PC-9 (cell line): Measurements from ENCODE around the gene GABRB1. TPM values are rescaled to one million over a fixed set of nuclear protein-coding genes. Genes with fewer than 3 reads are reported as not detected.

Experiments
- BruUV-seq: library from RNA; stranded (reverse); fragments of 400-500 nt; replicated peaks from 2 replicates; lab custom pipeline; 2021; lab: Mats Ljungman, UMichigan
- CTCF ChIA-PET: fragments of 300-600 bp; sonication (Branson Sonifier 250); formaldehyde crosslinking; loops from one replicate; lab custom pipeline; 2022; ENCODE audit warnings: antibody characterized with exemption; lab: Charles Lee
- POLR2A ChIA-PET: fragments of 300-600 bp; sonication (Branson Sonifier 250); formaldehyde crosslinking; loops from one replicate; lab custom pipeline; 2022; ENCODE audit warnings: antibody characterized with exemption; ENCODE audit not compliant: unreplicated experiment; lab: Charles Lee
- DNase-seq, 2 experiments: peaks; one replicate each; pipeline versions ENCODE4 v3.0.0 to v3.0.0-alpha.2; 2015 to 2022; ENCODE audit warnings: mixed read lengths in 1 of 2
- H2AFZ ChIP-seq: fragments of 200-600 bp; sonication (generic); 2 replicates; pipeline ENCODE4 v1.8.1; 2017; ENCODE audit warnings: antibody characterized with exemption
- H3F3A ChIP-seq: fragments of 200-600 bp; sonication (generic); 2 replicates; pipeline ENCODE4 v1.8.1; 2017; ENCODE audit warnings: antibody characterized with exemption, mild to moderate bottlenecking, low read depth; ENCODE audit not compliant: insufficient read depth
- H3K27ac ChIP-seq: fragments of 200-600 bp; sonication (generic); 2 replicates; pipeline ENCODE4 v1.6.1; 2016; ENCODE audit warnings: mixed run types
- H3K27me3 ChIP-seq: fragments of 200-600 bp; sonication (generic); 2 replicates; pipeline ENCODE4 v1.6.1; 2016; ENCODE audit warnings: low read depth, mixed run types; ENCODE audit not compliant: insufficient read depth
- H3K36me3 ChIP-seq: fragments of 200-600 bp; sonication (generic); 2 replicates; pipeline ENCODE4 v1.6.1; 2016; ENCODE audit warnings: low read depth, mixed run types
- H3K4me1 ChIP-seq: fragments of 200-600 bp; sonication (generic); replicated peaks from 2 replicates; pipeline ENCODE4 v1.6.1; 2016; ENCODE audit warnings: mixed run types; ENCODE audit not compliant: insufficient read depth
- H3K4me2 ChIP-seq: fragments of 200-600 bp; sonication (generic); 2 replicates; pipeline ENCODE4 v1.6.1; 2017; ENCODE audit warnings: mixed run types
- H3K4me3 ChIP-seq: fragments of 200-600 bp; sonication (generic); 2 replicates; pipeline ENCODE4 v1.6.1; 2016; ENCODE audit warnings: mixed run types
- H3K79me2 ChIP-seq: fragments of 200-600 bp; sonication (generic); 2 replicates; pipeline ENCODE4 v1.6.1; 2017; ENCODE audit warnings: low read depth, mixed run types
- H3K9me2 ChIP-seq: fragments of 200-600 bp; sonication (generic); 2 replicates; pipeline ENCODE4 v1.8.1; 2017; ENCODE audit warnings: mild to moderate bottlenecking; ENCODE audit not compliant: insufficient read depth
- H3K9me3 ChIP-seq: fragments of 200-600 bp; sonication (generic); 2 replicates; pipeline ENCODE4 v1.8.1; 2016; ENCODE audit warnings: low read depth; ENCODE audit not compliant: insufficient read depth
- H4K20me1 ChIP-seq: fragments of 200-600 bp; sonication (generic); 2 replicates; pipeline ENCODE4 v1.8.1; 2017; ENCODE audit not compliant: insufficient read depth
- EZH2 ChIP-seq: fragments of 200-600 bp; sonication (generic); IDR thresholded peaks from 2 replicates; pipeline ENCODE4 v1.8.0; 2017; ENCODE audit warnings: antibody characterized with exemption, low read depth
- intact Hi-C: fragments of 100-400 bp; cut with micrococcal nuclease; formaldehyde crosslinking; loops from one replicate; pipeline ENCODE4 v1.10.0; 2022; ENCODE audit not compliant: unreplicated experiment
- total RNA-seq: library from RNA; stranded (reverse); gene quantifications from 2 replicates; pipeline ENCODE4 v1.2.3, GENCODE V29; 2021
- TF ChIP-seq, protein P1 (sequence below): fragments of 200-600 bp; sonication (generic); conservative IDR thresholded peaks from 2 replicates; pipeline ENCODE4 v1.6.1; 2017; ENCODE audit warnings: mixed run types, antibody characterized with exemption, mild to moderate bottlenecking, moderate library complexity

GABRB1 gene
- total RNA-seq, 1 experiment from 2014 or later, result not detected

DNA sequence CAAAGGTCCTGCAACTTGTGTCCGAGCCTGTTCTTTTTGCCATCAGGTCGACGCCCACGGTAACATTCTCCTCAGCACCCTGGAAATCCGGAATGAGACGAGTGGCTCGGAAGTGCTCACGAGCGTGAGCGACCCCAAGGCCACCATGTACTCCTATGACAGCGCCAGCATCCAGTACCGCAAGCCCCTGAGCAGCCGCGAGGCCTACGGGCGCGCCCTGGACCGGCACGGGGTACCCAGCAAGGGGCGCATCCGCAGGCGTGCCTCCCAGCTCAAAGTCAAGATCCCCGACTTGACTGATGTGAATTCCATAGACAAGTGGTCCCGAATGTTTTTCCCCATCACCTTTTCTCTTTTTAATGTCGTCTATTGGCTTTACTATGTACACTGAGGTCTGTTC is 394.3 kb downstream of the GABRB1 start:
- Histone ChIP-seq H3K36me3 (no peaks in the 10 kb centered on the region), H3K9me2 (no peaks in the 10 kb centered on the region; the same call in 1 of the 2 replicates), H4K20me1 (0 out of 2 replicates have a peak, but pooled peaks cover 4% of the 10 kb centered on the region), H2AFZ (no peak overlapping the region), H3K4me1 (no peaks in the 10 kb centered on the region), H3F3A (no peaks in the 10 kb centered on the region), H3K9me3 (no peaks in the 10 kb centered on the region; the same call in 1 of the 2 replicates), H3K27me3 (no peaks in the 10 kb centered on the region), H3K79me2 (no peaks in the 10 kb centered on the region), H3K4me2 (no peak overlapping the region), H3K27ac (no peak overlapping the region), H3K4me3 (no peak overlapping the region)
- no peak for DNase-seq
- intact Hi-C loops, result no loop called here
- TF ChIP-seq EZH2, result no peak
- TF ChIP-seq, protein P1, sequence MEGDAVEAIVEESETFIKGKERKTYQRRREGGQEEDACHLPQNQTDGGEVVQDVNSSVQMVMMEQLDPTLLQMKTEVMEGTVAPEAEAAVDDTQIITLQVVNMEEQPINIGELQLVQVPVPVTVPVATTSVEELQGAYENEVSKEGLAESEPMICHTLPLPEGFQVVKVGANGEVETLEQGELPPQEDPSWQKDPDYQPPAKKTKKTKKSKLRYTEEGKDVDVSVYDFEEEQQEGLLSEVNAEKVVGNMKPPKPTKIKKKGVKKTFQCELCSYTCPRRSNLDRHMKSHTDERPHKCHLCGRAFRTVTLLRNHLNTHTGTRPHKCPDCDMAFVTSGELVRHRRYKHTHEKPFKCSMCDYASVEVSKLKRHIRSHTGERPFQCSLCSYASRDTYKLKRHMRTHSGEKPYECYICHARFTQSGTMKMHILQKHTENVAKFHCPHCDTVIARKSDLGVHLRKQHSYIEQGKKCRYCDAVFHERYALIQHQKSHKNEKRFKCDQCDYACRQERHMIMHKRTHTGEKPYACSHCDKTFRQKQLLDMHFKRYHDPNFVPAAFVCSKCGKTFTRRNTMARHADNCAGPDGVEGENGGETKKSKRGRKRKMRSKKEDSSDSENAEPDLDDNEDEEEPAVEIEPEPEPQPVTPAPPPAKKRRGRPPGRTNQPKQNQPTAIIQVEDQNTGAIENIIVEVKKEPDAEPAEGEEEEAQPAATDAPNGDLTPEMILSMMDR, result no peak
- BruUV-seq, result no TSS peak
- POLR2A ChIA-PET, result no interaction called here
- CTCF ChIA-PET, result no interaction called here

DNA sequence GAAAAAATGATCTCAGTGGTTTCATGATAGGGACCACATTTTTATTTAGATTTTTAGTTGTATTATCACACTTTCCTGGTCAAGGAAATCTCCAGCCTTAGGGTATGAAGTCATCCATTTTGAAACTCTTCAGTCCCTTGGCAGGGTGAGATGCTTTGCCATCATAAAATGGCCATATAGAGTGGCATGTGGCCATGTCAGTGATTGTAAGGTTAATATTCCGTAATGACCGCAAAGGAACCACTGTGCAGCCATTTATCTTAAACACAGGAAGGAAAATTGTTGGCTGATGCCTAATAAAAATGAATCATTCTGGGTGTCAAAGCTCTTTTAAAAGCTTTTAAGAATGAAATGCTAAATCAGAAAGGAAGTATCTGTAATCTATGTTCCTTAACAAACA is 396.6 kb downstream of the GABRB1 start:
- Histone ChIP-seq H4K20me1 (0 out of 2 replicates have a peak, but pooled peaks cover 4% of the 10 kb centered on the region), H3K36me3 (no peaks in the 10 kb centered on the region), H2AFZ (no peak overlapping the region), H3K4me2 (no peak overlapping the region), H3K9me3 (no peaks in the 10 kb centered on the region; the same call in 1 of the 2 replicates), H3K27me3 (no peaks in the 10 kb centered on the region), H3K4me3 (no peak overlapping the region), H3F3A (no peaks in the 10 kb centered on the region), H3K79me2 (no peaks in the 10 kb centered on the region), H3K4me1 (no peaks in the 10 kb centered on the region), H3K9me2 (no peaks in the 10 kb centered on the region; the same call in 1 of the 2 replicates), H3K27ac (no peak overlapping the region)
- DNase-seq, result no peak
- intact Hi-C loops, result no loop called here
- CTCF ChIA-PET, result no interaction called here
- BruUV-seq, result no TSS peak
- POLR2A ChIA-PET, result no interaction called here
- no peak for TF ChIP-seq EZH2
- TF ChIP-seq, protein P1, result no peak

DNA sequence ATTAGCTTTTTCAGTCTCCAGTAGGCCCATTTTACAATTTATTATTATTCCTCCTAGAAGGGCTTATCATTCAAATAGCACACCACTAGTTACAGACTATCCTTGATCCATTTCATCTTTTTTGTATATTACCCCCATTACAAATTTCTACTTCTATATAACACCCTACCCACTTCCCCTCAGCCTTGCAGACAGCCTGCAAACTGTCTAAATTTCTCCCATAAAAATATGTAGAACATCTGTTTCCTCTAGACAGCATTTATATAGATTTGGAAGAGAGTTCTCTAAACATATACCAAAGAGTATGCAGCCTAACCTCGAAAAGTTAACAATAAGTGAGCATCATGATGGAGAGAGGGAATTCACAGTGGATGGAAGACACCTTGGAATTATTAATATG is 401.4 kb downstream of the GABRB1 start:
- Histone ChIP-seq H3K27me3 (no peaks in the 10 kb centered on the region), H4K20me1 (no peaks in the 10 kb centered on the region), H3K36me3 (no peaks in the 10 kb centered on the region), H3K9me2 (no peaks in the 10 kb centered on the region; the same call in 1 of the 2 replicates), H3K9me3 (no peaks in the 10 kb centered on the region; the same call in 1 of the 2 replicates), H3K4me1 (no peaks in the 10 kb centered on the region), H3K79me2 (no peaks in the 10 kb centered on the region), H3K4me2 (no peak overlapping the region), H3K4me3 (no peak overlapping the region), H3F3A (no peaks in the 10 kb centered on the region), H3K27ac (no peak overlapping the region), H2AFZ (no peak overlapping the region)
- CTCF ChIA-PET, result no interaction called here
- no TSS peak for BruUV-seq
- DNase-seq, result no peak
- intact Hi-C loops, result no loop called here
- no peak for TF ChIP-seq EZH2
- TF ChIP-seq, protein P1, result no peak
- POLR2A ChIA-PET, result no interaction called here
